Renal cortical epithelial cell (primary cell): ENCODE measurements around the gene SESN1. TPM values are rescaled to one million over a fixed set of nuclear protein-coding genes. Genes with fewer than 3 reads are reported as not detected.

Experiments used
- DNase-seq: peaks from one replicate; pipeline ENCODE4 v3.0.0-alpha.2; 2011; ENCODE audit warnings: low read depth
- total RNA-seq: library from RNA; depleted of rRNA; stranded (reverse); fragments of >200 nt; gene quantifications from 2 replicates; pipeline ENCODE4 v1.2.3, GENCODE V29; 2014

The SESN1 gene
- total RNA-seq, 1 donor from 2014 or later = 47.8 TPM

DNA sequence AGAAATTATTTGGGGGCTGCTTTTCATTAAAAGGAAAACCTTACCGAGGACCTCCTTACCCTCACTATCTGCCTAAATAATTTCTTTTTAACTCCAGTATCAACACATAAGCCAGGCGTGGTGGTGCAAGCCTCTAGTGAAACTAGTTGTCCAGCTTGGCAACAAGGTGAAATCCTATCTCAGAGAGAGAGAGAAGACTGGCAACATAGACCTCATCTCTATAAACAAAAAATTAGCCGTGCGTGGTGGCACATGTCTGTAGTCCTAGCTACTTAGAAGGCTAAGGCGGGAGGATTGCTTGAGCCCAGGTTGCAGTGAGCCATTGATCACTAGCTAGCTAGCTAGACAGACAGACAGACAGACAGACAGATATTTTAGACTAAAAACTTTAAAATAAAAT is 153.9 kb downstream of the SESN1 start:
- no peak for DNase-seq

- peak; percentile 33 for DNase-seq
Measured at GRCh38 chr6:108937170-108937569, 157.5 kb downstream of the SESN1 start.

Other genes starting within 250 kb of the SESN1 start
- gene ARMC2, start 246.4 kb downstream of the SESN1 start, total RNA-seq = 2.6 and 4.8 TPM in 2 replicates
- 17.2 and 20.1 TPM in 2 replicates for gene CEP57L1, start 661 bp upstream of the SESN1 start, total RNA-seq